ENCODE data around the gene WBP2.

WBP2 gene

DNA sequence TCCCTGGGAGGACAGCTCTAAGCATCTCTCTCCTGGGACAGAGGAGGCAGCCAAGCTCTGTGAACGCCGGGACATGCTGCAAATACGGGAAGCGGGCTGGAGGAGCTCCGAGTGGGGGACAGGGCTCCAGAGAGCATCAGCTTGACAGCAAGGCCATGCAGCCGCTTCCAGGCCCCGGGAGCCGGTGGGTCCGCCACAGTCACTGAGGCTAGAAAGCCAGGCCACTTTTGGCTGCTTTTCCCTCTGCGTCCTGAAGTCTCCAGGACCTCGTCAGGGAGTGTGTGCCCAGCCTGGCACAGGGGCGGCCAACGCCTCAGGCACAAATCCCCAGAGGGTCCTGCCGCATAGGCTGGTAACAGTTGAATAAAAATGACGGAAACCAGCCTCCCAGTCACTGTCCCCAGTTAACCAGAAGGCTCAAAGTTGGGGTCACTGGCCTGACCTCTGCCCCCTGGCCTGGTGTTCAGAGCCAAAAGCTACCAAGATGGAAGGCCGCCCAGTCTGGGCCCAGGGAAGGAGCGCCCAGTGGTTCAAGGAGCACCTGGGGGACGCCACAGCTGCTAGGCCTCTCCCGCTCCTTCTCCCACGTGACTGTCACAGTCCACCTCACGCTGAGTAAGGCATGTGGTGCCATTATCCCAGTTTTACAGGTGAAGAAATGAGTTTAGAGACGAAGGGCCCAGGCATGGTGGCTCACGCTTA is 44.8 kb upstream of the WBP2 start:
- TF ChIP-seq POLR2AphosphoS5 (IDR thresholded peaks at IDR 0.05; ENCODE audit: low read depth, low read length): no peak
- no peak for TF ChIP-seq TAF1 (IDR thresholded peaks at IDR 0.05; ENCODE audit: borderline replicate concordance, insufficient read depth, low read length)
- no peak for TF ChIP-seq FOXP2 (optimal IDR thresholded peaks at IDR 0.05; ENCODE audit: borderline replicate concordance, extremely low read depth, extremely low read length, insufficient read depth)
- TF ChIP-seq, protein P1, sequence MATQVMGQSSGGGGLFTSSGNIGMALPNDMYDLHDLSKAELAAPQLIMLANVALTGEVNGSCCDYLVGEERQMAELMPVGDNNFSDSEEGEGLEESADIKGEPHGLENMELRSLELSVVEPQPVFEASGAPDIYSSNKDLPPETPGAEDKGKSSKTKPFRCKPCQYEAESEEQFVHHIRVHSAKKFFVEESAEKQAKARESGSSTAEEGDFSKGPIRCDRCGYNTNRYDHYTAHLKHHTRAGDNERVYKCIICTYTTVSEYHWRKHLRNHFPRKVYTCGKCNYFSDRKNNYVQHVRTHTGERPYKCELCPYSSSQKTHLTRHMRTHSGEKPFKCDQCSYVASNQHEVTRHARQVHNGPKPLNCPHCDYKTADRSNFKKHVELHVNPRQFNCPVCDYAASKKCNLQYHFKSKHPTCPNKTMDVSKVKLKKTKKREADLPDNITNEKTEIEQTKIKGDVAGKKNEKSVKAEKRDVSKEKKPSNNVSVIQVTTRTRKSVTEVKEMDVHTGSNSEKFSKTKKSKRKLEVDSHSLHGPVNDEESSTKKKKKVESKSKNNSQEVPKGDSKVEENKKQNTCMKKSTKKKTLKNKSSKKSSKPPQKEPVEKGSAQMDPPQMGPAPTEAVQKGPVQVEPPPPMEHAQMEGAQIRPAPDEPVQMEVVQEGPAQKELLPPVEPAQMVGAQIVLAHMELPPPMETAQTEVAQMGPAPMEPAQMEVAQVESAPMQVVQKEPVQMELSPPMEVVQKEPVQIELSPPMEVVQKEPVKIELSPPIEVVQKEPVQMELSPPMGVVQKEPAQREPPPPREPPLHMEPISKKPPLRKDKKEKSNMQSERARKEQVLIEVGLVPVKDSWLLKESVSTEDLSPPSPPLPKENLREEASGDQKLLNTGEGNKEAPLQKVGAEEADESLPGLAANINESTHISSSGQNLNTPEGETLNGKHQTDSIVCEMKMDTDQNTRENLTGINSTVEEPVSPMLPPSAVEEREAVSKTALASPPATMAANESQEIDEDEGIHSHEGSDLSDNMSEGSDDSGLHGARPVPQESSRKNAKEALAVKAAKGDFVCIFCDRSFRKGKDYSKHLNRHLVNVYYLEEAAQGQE (IDR thresholded peaks at IDR 0.05; ENCODE audit: insufficient read depth in 1 of 2, low read depth in 2 of 2, low read length in 2 of 2): no peak
- no peak for TF ChIP-seq SIN3A (IDR thresholded peaks at IDR 0.05; ENCODE audit: borderline replicate concordance, insufficient read depth, low read length)

DNA sequence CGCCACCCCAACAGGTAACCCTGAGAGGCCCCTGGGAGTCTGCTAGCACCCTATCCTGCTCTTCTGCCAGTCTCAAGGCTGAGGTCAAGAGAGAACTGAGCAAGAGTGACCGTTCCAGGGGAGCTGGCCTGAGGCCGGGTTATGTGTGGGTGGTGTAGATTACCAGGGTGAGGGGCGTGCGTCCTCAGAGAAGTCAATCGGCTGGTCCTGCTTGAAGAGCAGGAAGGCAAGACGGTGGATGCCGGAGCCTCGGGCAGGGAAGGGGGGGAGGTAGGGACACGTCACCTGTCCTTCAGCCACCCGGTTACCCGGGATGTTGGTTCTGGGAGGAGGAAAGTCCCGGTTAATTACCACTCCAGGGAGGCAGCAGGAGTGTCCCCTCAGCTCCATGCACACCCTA is 44.2 kb upstream of the WBP2 start:
- TF ChIP-seq FOXP2 (optimal IDR thresholded peaks at IDR 0.05; ENCODE audit: borderline replicate concordance, extremely low read depth, extremely low read length, insufficient read depth): no peak
- TF ChIP-seq, protein P1 (IDR thresholded peaks at IDR 0.05; ENCODE audit: insufficient read depth in 1 of 2, low read depth in 2 of 2, low read length in 2 of 2): no peak
- TF ChIP-seq POLR2AphosphoS5 (IDR thresholded peaks at IDR 0.05; ENCODE audit: low read depth, low read length): no peak
- TF ChIP-seq SIN3A (IDR thresholded peaks at IDR 0.05; ENCODE audit: borderline replicate concordance, insufficient read depth, low read length): no peak
- no peak for TF ChIP-seq TAF1 (IDR thresholded peaks at IDR 0.05; ENCODE audit: borderline replicate concordance, insufficient read depth, low read length)

DNA sequence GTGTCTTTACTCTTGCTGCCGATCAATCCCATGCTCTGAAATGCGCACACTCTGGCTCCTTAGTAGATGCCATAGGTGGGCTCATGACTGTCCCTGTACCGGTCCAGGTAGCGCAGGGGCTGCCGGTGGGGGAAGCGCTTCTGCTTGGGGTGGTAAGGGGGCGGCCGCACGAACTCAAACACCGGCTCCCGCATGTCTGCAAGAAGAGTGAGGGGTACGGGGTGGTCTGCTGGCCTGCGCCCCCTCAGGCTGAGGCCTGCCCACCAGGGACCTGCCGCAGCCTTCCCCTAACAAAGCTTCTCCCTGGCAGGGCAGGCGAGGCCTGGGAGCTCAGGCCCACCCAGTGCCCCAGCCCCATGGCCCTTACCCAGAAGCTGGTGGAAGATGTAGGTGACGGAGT is 43.7 kb upstream of the WBP2 start:
- TF ChIP-seq SIN3A (IDR thresholded peaks at IDR 0.05; ENCODE audit: borderline replicate concordance, insufficient read depth, low read length): no peak
- TF ChIP-seq FOXP2 (optimal IDR thresholded peaks at IDR 0.05; ENCODE audit: borderline replicate concordance, extremely low read depth, extremely low read length, insufficient read depth): no peak
- TF ChIP-seq, protein P1 (IDR thresholded peaks at IDR 0.05; ENCODE audit: insufficient read depth in 1 of 2, low read depth in 2 of 2, low read length in 2 of 2): no peak
- TF ChIP-seq POLR2AphosphoS5 (IDR thresholded peaks at IDR 0.05; ENCODE audit: low read depth, low read length): no peak
- TF ChIP-seq TAF1 (IDR thresholded peaks at IDR 0.05; ENCODE audit: borderline replicate concordance, insufficient read depth, low read length): no peak

DNA sequence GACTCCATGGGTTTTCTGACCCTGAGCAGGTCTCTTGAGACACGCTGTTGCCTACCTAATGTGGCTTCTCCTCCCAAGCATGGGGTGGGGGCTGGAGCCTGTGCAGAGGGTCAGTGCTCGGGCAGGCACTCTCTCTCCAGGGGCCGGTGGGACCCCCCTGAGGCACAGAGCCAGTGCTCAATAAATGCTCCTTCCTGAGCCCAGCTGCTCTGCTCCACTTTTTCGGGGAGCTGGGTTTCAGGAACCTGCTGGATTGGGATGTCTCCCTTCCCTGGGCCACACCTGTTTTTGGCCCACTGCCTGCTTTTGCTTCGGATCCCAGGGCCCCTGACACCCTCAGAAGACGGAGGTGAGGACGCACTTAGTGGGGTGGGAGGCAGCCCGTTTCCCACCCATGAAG is 42.9 kb upstream of the WBP2 start:
- TF ChIP-seq, protein P1 (IDR thresholded peaks at IDR 0.05; ENCODE audit: insufficient read depth in 1 of 2, low read depth in 2 of 2, low read length in 2 of 2): no peak
- TF ChIP-seq SIN3A (IDR thresholded peaks at IDR 0.05; ENCODE audit: borderline replicate concordance, insufficient read depth, low read length): no peak
- TF ChIP-seq FOXP2 (optimal IDR thresholded peaks at IDR 0.05; ENCODE audit: borderline replicate concordance, extremely low read depth, extremely low read length, insufficient read depth): no peak
- TF ChIP-seq POLR2AphosphoS5 (IDR thresholded peaks at IDR 0.05; ENCODE audit: low read depth, low read length): no peak
- no peak for TF ChIP-seq TAF1 (IDR thresholded peaks at IDR 0.05; ENCODE audit: borderline replicate concordance, insufficient read depth, low read length)
